CD4-positive, alpha-beta T cell treated with Interleukin-6 for 4 hours (primary cell): Measurements from ENCODE around the gene PRMT6.

Experiments used
- DNase-seq: peaks from one replicate; pipeline ENCODE4 v3.0.0-alpha.2; 2020; ENCODE audit warnings: mixed read lengths

PRMT6 gene

DNA sequence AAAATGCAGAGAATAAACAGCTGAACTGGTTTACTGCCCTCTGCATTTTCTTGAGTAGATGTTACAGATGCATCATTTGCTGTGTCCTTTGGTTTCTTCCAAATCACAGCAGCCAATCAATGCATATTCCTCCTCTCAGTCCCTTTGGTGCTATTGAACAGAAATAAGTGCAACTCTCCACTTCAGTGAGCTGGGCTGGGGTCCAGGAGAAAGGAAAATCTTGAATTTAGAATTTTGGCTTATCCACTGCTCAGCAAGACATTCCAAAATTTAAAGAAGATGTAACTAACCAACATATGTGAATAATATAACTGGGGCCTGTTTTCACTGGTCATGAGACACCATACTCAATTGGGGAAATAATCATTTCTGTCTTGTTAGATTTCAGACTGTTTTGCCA is 39.2 kb downstream of the PRMT6 start:
- no peak for DNase-seq

DNA sequence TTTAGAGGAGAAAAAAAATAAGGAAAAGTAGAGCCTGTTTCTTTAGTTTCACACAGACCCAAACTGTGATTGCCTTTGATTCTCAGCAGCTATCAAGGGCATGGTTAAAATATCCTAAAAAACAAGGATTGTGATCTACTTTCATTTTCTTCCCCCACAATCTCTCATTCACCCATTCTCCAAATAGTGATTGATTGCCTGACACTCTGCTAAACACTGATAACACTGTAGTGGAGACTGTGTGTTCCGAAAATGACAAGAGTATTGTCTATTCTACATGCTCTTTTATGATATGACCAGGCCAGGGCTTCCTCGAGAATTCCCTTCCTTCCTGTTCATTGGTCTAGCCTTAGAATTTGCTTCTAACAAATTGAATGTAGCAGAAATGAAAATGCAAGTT is 40.2 kb downstream of the PRMT6 start:
- DNase-seq: no peak

DNA sequence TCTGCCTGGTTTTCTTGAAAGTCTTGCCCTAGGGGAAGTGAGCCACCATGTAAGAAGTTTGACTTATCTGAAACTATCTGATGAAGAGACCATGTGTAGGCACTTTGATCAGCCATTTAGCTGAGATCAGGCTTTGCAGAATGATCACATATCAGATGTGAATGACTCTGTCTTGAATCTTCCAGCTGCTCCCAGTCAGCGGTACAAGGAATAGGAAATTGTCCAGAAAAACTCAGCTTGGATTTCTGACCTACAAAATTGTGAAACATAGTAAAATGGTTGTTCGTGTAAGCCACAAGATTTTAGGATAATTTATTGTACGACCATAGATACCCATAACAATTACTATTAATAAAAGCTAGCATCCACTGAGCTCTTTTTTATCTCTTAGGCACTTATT is 42.5 kb downstream of the PRMT6 start:
- DNase-seq: no peak

DNA sequence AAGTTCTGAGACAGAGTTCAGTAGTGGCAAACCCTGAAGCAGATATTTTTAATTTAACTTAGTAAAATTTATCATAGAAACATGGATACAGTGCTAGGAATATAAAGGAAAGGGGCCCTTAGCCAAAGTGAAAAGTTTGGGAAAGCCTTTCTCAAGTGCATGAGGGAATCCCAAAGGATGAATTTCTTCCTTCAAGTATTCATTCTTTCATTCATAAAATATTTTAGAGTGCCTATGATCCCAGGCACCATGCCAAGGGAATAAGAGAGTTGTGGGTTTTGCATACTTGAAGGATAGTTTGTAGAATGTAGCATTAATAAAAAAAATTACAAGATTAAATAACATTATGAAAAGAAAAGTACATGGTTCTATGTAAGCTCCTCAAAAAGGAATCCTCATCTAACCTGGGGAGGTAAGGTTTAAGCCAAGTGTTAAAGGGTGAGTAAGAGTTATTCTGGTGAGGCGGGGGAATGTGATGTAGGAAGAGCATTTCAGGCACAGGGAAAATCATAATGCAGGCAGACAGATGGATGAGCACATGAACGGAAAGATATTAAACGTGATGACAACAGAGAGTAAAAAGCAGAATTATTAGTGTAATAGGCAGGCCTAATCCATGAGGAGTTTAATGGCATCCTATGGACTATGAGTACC is 44.0 kb downstream of the PRMT6 start:
- no peak for DNase-seq

DNA sequence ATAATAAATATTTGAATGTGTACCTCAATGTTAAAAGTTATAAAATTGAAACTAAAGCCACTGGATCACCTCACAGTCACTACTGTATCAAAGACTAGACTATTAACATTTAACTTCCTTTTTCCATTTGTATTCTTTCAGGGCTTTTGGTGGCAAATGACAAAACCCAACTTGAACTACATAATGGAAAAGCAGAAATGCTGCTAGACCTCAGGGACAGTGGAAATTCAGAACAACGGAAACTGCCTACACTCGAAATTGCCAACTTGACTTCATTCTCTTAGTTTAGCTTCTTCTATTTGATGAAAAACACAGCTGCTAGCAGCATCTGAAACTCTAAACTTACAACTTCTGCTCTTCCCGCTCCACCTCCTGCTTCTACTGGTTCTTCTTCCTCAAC is 49.4 kb downstream of the PRMT6 start:
- DNase-seq: no peak
